Skeletal muscle cell (primary cell): ENCODE results near the gene MADCAM1.
A peak's percentile ranks its signal among the peaks of the same experiment; 100 is the strongest.
"Not testable (repeated sequence)": the region's sequence is repeated elsewhere in the genome, so short reads cannot be mapped to it uniquely, and the experiment has no call there.

Experiments
- DNase-seq: peaks from one replicate; pipeline ENCODE4 v3.0.0-alpha.2; 2010; ENCODE audit warnings: low read depth
- H3K4me3 ChIP-seq: 2 replicates; pipeline ENCODE4 v1.5.1; 2011; ENCODE audit warnings: low read depth, mild to moderate bottlenecking, control low read depth, low read length, moderate library complexity

Gene MADCAM1

DNA sequence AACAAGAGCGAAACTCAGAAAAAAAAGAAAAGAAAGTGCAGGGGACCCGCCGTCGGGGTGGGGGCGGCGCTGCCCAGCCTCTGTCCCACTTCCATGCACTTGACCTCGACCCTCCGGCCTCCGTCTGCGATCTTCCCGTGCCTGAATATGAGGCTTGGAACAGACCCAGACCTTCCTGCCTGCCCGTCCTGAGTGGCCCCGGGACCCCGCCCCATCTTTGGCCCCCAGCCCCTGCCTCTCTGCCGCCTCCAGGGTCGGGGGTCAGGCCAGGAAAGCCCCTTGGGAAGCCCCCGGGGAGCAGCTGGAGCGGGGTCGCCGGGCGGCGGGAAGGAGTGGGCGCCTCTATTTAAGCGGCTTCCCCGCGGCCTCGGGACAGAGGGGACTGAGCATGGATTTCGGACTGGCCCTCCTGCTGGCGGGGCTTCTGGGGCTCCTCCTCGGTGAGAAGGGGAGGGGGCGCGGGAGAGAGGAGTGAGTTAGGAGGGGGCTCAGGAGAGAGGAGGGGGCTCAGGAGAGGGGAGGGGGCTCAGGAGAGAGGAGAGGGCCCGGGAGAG is at the start of gene MADCAM1:
MADCAM1 (plus strand) TSS at position 375 of the 554 bp plus-strand sequence; CDS start at position 389, 14 bp downstream.
- DNase-seq = no peak
- H3K4me3 ChIP-seq = no peak within 1 kb of the TSS

DNA sequence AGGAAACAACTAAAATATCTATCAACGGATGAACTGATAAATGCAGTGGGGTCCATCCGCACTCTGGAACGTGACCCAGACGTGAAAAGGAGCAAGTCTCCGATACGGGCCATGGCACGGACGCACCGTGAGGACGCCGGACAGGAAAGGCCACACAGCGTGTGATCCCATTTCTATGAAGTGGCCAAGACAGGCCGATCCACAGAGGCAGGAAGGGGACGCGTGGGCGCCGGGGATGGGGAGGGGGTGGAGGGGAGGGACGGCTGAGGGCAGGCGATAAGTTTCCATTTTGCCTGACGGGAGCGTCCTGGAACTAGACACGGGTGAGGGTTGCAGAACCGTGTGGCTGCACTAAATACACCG is 49.2 kb upstream of the MADCAM1 start:
- no peak overlapping the region for H3K4me3 ChIP-seq
- no peak for DNase-seq

DNA sequence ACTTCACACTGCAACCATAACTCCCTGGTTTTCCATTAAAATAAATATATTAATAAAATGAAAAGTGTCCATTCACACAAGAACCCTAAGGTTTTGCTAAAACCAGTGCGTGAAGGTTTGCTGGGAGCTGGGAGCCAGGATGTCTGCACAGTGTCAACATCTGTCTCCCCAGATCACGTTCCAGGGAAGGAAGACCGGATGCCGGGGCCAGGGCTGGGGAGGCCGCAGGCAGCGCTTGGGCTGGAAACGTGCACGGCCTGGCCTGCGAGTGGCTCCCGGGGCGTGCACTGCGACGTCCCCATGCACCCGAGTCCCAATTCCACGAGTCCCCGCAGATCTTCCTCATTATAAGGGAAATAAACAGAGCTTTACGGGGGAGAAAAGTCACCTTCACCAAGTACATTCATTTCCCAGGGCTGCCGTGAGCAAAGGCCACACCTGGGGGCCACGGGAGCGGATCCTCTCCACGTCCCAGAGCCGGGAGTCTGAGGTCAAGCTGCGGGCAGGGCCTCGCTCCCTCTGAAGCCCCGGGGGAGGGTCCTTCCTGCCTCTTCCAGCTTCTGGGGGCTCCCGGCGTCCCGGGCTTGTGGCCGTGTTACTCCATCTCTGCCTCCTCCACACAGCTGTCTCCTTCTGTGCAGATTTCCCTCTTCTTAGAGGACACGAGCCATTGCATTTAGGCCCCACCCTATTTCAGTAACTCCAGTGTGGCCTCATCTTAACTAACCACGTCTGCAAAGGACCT is 48.3 kb upstream of the MADCAM1 start:
- DNase-seq = no peak
- H3K4me3 ChIP-seq = no peak overlapping the region

DNA sequence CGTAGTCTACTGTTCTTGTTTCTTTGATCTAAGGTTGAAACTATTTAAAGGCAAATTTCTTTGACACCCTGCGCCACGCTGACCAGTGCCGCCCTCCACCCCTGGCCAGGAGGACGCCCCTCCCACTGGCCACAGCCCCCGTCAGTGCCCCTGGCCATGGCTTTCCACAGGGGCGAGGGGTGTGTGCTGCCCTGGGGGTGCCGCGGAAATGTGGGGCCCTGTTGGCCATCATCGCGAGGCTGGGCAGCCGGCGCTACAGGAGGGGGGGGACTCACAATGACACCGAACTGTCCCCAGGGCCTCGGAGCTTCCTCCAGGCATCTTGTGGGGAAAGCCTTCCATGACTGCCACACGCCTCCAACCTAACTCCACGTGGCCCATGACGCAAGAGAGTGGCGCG is 46.4 kb upstream of the MADCAM1 start:
- DNase-seq = no peak
- H3K4me3 ChIP-seq = no peak overlapping the region

DNA sequence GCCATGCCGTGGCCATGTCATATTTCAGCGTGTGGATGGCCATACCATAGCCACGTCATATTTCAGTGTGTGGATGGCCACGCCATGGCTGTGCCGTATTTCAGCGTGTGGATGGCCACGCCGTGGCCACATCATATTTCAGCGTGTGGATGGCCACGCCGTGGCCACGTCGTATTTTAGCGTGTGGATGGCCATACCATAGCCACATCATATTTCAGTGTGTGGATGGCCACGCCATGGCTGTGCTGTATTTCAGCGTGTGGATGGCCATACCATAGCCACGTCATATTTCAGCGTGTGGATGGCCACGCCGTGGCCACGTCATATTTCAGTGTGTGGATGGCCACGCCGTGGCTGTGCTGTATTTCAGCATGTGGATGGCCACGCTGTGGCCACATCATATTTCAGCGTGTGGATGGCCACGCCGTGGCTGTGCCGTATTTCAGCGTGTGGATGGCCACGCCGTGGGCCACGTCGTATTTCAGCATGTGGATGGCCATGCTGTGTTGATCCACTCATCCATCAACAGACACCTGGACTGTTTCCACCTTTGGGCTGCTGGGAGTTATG is 45.3 kb upstream of the MADCAM1 start:
- not testable (repeated sequence) for DNase-seq, H3K4me3 ChIP-seq

DNA sequence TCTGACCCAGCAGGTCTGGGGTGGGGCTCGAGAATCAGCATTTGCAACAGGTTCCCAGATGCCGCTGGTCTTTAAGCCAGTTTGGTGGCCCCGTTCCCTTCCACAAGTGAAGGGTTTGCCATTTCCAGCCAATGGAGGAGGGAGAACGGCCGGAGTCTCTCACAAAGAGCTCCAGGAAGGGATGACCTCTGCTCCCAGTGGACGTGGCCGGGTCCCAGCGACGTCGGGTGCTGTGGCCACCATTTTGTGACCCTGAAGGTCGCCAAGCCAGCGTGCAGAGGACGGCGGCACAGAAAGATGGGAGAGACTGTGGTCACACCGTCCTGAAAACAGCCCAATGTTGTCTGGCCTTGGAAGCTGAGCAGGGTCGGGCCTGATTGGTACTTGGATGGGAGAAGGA is 43.5 kb upstream of the MADCAM1 start:
- H3K4me3 ChIP-seq = no peak overlapping the region
- DNase-seq = no peak

DNA sequence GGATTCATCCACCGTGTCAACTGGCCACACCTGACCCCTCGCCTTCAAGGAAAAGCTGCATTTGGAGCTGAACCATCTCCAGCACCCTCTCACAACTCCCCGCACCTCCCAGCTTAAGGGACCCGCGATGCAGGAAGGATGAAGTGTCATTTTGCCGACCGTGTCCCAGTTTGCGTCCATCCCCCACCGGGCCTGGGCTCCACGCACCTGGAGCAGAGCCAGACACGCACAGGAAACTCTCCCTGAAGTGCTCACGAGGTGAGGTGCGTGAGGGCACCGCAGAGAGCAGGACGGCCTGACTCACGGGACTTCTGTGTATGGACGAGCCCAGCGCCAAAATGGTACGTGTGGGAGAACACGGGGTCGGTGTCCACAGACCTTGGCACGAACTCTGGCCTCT is 42.7 kb upstream of the MADCAM1 start:
- no peak overlapping the region for H3K4me3 ChIP-seq
- DNase-seq = no peak

DNA sequence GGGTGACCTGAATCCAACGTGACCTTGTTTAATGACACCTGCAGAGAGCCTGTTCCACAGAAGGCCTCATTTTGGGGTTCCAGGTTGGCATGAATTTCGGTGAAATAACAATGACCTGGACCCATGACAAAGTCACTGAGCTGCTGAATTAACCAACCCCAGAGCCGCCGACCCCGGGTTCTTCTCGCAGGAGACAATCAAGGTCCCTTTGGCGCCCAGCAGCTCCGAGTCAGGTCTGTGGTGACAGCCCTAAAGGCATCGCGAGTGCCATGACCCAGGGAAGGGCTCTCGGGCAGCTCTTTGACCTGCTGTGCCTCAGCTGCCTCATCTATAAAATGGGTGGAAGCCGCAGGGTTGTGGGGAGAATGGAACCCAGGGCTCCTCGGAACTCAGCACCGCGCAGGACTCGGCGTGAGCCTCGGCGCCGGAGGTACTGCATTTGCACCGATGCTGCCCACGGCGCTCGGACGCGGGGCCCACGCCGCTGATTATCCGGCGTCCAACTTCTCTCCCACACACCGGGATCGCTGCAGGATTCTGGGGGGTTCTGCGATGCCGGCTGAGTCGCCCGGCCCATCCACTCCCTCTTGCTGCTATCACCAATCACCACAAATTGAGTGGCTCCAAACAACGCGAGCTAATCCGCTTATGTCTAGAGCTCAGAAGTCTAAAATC is 41.1 kb upstream of the MADCAM1 start:
- no peak overlapping the region for H3K4me3 ChIP-seq
- no peak for DNase-seq

DNA sequence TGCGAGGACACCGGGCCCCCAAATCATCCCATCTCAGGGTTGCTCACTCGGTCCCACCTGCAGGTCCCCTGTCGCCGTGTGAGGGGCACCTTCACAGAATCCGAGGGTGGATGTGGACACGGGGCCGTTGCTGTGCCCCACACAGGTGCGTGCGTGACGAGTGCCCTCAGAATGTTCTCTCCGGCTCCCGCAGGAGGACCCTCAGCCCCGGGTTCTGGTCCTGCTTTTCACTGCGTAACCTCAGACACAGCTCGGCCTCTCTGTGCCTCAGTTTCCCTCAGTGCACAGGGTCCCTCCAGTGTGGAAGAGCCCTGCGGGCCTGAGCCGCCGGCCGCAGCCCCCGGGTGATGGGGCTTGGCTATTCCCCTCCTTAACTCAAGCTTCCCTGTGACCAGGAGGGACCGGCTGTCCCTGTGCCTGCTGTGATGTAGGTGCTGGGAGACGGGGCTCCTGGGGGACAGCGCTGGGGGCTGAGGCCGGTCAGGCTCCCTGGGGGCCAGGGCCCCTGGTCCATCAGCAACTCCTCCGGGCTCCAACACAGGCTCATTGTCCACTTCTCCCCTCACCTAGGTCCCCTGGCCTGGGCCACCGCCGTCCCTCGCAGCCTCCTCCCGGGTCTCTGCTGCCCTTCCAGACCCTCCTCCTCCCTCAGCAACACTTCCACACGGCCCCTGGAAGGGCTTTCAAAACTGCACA is 40.3 kb upstream of the MADCAM1 start:
- no peak overlapping the region for H3K4me3 ChIP-seq
- no peak for DNase-seq

DNA sequence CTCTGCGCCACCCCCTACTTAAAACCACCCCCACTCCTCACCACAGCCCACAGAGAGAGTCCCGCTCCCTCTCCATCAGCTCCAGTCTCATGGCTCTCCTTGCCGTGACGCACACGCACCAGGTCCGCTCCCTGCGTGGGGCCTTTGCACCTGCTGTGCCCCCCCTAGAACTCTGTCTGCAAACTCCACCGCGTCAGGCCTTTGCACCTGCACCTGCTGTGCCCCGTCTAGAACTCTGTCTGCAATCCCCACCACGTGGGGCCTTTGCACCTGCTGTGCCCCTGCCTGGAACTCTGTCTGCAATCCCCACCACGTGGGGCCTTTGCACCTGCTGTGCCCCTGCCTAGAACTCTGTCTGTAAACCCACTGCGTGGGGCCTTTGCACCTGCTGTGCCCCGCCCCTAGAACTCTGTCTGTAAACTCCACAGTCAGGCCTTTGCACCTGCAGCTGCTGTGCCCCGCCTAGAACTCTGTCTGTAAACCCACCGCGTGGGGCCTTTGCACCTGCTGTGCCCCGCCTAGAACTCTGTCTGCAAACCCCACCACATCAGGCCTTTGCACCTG is 39.7 kb upstream of the MADCAM1 start:
- no peak overlapping the region for H3K4me3 ChIP-seq
- DNase-seq = no peak

DNA sequence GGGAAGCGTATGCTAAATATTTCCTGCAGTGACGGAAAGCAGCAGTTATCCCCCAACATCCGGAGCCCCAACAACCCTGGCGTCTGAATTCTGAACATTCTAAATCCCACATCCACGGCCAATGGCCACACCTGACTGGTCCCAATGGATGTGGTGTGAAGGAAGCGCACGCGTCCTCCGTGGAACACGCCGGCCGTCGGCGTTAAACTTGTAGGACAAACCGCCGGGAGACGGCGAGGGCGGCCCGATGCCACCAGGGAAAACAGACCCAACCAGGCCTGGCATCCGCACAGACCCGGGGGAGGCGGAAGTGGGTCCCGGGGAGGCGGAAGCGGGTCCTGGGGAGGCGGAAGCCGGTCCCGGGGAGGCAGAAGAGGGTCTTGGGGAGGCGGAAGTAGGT is 38.6 kb upstream of the MADCAM1 start:
- no peak overlapping the region for H3K4me3 ChIP-seq
- no peak for DNase-seq

DNA sequence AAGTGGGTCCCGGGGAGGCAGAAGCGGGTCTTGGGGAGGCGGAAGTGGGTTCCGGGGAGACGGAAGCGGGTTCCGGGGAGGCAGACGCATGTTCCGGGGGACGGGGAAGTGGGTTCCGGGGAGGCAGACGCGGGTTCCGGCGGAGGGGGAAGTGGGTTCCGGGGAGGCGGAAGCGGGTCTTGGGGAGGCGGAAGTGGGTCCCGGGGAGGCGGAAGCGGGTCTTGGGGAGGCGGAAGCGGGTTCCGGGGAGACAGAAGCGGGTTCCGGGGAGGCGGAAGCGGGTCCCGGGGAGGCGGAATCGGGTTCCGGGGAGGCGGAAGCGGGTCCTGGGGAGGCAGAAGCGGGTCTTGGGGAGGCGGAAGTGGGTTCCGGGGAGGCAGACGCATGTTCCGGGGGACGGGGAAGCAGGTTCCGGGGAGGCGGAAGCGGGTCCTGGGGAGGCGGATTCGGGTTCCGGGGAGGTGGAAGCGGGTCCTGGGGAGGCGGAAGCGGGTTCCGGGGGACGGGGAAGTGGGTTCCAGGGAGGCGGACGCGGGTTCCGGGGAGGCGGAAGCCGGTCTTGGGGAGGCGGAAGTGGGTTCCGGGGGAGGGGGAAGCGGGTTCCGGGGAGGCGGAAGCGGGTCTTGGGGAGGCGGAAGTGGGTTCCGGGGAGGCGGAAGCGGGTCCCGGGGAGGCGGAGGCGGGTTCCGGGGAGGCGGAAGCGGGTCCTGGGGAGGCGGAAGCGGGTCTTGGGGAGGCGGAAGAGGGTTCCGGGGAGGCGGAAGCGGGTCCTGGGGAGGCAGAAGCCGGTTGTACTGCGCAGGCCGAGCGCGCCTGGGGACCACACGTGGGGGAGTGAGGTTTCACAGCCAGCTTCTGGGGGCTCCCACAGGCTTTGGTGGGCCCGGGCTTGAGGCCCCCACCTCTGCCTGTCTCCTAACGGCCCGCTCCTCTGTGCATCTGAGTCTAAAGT is 37.9 kb upstream of the MADCAM1 start:
- H3K4me3 ChIP-seq = no peak overlapping the region
- DNase-seq = no peak

DNA sequence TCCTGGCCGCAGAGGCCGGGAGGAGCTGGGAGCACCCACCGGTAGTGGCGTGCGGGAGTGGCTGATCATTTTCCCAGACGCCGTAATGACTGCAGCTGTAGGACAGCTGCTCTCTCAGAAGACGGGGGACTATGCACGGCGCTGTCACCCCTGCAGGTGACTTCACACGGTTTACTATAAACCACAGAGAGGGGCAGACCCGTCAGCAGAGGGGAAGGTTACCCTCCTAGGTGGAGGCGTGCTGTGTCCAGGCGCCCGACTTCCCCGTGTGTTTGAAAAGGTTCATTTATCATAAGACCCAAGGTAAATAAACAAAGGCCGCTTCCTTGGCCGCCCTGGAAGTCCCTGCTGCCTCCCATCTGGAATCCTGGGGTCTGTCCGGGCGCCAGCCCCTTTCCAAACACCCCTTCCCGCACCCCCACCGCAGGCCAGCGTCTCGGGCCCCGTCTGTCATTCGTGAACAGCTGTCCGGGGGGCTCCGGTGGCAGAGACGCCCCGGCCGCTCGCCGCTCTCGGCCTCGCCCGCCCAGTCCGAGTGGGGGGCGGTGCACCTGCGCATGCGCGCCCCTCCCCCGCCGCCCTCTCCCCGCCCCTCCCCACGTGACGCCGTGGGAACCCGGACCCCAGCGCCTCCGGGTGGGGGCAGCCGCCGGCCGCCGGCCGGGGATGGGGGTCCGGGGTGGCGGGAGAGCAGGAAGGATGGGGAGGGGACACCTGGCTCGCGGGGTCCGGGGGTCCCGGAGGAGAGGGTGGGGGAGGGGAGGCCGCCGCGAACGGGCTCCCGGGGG is 36.4 kb upstream of the MADCAM1 start:
- H3K4me3 ChIP-seq = peak overlapping the region; percentile 50
- DNase-seq = no peak

DNA sequence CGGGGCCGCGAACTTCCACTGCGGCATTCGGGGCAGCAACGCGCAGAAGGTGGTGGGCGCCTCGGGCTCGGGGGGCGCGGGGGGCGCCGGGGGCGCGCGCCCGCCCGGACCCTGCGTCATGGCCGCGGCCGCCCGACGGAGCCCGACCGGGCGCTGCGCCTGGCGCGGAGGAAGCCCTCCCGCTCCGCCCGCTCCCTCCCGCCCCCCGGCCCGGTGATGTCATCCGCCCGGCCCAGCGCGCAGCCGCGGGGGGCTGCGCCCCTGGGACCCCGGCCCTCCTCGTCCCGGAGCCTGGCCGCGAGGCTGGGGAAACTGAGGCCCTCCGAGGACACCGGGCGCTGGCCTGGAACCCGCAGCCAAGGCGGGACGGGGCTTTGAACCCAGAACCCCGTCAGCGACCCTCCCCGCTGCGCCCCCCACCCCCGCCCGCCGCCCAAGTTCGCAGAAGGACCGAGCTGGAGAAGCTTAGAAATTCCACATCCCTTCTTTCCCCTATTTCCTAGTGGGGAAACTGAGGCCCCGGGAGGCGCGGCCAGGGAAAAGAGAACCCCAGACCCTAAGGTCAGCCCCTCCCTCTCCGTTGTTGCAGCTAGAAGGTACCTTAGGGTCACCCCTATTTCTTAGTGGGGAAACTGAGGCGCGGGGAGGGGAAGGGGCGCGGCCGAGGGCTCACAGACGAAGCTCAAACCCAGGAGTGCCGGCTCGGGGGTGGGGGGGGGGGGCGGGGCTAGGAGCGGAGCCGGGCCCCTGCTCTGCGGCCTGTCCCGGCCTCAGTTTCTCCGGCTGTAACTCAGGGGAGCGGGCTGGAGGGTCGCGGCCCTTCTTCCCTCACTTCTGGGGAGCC is 35.2 kb upstream of the MADCAM1 start, which contains the start of gene SHC2:
SHC2 (minus strand) TSS at position 157 of the 844 bp plus-strand sequence; CDS start at position 120, 37 bp downstream.
- peak within 1 kb of the TSS; percentile 50 for H3K4me3 ChIP-seq
- no peak for DNase-seq

DNA sequence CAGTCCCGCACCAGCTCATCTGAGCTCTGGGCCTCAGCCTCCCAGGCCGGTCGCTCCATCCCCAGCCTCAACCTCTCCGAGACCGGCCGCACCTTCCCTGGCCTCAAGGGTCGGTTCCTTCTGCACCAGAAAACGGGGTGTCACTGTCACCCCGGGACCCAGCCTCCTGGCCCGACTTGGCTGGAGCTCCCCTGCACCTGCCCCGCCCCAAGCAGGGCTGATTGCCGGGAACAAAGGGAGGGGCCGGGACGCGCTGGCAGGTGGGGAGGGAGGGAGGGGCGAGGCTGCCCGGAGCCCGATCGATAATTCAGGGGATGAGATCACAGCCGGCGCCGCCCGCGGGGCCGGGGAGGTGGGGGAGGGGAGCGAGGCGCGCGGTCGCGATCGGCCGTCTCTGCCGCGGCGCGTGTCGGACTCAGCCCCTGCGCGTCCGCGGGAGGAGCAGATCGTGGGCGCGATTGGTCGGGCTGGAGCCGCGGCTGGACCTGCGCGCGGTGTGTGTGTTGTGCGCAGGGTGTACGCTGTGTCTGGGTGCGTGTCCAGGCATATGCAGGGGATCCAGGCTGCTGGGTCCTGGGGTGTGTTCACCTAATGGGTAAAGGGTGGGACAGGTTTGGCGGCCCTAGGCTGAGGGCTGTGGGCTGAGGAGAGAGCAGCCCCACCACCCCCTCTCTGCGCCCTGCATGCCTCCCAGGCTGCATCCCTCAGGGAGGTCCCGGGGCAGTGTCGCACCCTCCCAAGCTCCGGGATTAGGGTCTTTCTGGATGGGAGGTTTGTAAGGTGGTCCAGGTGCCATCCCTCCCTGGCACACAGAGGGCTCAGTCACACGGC is 34.4 kb upstream of the MADCAM1 start:
- no peak for DNase-seq
- H3K4me3 ChIP-seq = no peak overlapping the region
